G401.6 (cell line): Measurements from ENCODE around the gene CHIT1.

ENCODE experiments used
- FAIRE-seq: peaks from 2 replicates; lab custom pipeline; 2012; peaks lifted over from hg19 to GRCh38; lab: Jason Lieb, UNC

The CHIT1 gene

DNA sequence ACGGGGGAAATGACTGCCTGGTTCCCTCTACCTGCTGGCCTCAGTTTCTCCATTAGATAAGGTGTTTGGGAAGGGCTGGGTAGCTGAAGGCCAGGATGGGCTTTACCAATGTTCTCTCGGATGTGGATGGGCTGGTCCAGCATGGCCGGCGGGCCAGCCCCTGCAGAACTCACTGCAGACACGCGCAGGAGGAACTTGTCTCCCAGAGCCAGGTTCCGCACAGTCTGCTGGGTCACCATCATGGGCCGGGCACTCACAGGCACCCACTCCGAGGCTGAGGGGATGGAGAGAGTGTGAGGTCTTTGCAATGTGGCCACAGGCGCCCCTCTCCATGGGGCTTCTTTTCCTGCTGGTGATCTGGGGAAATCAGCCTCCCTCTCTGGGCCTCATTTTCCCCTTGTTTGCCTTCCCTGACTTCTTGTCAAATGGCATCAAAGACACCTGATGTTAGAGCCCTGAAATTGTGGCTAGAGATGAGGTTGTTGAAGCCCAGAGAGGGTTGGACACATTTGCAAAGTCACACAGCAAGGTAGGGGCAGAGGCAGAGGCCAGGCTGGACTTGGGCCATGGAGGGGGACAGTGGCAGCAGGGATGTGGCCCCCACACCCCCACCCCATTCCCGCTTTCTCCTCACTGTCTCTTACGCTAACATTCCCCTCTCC, 55.0 kb downstream of the CHIT1 start:
- no peak for FAIRE-seq

DNA sequence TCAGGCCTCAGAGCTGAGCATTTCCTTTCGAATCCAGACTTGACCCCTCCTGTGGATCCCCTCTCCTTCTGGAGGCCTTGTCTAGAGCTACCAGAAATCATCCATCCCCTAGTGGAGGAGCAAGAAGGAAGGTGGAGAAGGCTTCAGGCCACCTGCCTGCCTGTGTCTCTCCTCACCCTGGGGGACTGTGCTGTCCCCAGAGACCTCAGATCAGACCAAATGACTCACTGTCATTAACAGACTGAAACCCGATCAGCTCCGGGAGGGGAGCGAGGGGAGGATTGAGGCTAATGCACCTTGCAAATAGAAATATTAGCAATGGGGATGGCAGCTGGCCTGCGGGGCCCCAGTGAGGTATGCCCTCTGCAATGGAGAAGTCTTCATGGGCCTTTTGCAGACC, 55.9 kb downstream of the CHIT1 start:
- FAIRE-seq, result no peak

DNA sequence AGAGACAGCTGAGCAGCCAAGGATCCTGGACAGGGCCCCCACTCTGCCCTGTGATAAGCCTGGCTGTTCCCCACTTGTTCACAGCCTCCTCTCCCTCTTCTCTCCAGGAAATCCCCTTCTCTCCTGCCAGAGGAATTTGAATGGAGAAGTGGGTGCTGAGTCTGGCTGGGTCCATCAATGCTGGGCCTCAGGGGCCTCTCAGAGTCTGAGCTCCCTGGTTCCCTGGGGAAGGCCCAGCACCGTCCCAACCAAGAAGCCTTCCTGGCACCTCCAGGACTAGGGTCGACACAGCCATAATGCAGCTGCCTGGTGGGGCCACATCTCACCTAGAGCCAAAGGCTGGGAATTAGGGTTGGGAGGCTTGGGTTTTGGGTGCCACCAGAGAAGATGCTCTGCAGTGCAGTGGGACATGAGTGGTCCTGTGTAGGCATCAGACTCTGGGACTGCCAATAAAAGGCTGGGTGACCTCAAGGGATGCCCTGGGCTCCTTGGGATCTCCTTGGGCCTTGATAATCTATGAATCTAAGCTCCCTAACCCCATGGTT, 56.4 kb downstream of the CHIT1 start:
- FAIRE-seq, result no peak

DNA sequence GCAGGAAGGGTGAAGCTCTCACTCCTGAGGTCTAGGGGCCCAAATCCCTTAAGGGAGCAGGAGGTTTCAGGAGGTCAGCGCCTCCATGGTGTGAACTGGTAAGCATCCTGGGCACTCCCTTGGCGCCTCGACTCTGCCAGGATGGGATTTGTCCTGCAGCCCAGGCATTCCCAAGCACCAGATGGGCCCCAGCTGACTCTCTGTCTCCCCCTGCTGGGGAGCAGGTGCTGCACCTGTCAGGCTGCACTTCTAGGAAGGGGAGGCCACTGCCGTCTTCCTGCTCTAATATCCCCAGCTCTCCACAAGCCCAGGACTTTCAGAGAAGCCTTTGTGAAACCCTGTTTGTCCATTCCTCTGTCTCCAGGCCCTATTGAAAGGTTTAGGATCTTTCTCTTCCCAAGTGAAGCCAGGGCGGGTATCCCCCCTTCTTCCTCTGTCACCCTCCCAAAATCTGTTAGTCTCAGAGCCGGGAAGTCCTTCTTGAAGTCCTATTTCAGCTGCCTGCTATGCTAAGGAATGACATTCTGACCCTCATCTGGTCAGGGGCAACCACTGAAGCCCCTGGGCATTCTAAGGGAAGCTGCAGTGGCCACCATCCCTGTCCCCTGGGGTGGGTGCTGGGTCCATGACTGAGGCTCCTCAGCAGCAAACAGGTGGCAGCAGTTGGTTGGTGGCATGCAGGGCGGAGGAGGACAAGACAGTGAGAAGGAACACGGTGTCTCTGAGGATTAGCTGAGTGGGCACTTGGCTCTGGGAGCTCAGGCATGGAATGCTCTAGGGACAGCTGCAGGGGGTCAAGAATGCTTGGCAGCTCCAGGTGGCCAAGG, 57.1 kb downstream of the CHIT1 start:
- FAIRE-seq, result no peak

DNA sequence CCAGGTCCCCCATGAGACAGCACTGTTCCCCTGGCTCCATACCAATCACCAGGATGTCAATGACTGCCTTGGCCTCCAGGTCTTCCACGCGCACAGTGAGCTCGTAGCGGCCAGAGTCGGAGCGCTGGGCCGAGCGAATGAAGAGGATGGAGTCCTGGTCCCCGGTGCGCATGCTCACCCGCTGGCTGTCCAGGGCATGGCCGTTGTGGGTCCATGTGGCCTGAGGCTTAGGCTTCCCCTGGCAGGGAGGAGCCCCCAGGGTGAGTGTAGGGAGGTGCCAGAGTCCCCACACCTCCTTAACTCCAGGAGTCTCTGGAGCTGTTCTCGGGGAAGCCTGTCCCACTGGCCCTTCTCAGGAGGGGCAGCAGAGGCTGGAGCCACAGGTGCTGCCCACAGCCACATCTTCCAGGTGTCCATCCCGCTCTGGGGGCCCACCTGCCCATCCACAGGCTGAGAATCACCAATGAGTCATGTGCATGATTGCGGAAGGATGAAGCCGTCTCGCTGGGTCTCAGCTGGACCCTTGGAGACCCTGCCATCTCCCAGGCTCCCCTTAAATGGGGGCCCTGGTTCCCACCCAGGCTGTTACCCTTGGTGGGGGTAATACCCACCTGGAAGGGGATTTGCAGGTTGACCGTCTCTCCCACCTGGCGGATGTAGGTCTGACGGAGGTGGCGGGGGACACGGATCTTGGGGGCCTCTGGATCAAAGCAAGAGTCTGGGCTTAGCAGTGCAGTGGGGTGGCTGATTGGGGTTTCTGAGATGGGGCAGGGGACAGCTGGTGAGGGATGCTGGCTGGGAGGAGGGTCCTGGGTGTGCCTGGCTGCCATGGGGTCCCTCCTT, 57.9 kb downstream of the CHIT1 start:
- FAIRE-seq, result no peak

DNA sequence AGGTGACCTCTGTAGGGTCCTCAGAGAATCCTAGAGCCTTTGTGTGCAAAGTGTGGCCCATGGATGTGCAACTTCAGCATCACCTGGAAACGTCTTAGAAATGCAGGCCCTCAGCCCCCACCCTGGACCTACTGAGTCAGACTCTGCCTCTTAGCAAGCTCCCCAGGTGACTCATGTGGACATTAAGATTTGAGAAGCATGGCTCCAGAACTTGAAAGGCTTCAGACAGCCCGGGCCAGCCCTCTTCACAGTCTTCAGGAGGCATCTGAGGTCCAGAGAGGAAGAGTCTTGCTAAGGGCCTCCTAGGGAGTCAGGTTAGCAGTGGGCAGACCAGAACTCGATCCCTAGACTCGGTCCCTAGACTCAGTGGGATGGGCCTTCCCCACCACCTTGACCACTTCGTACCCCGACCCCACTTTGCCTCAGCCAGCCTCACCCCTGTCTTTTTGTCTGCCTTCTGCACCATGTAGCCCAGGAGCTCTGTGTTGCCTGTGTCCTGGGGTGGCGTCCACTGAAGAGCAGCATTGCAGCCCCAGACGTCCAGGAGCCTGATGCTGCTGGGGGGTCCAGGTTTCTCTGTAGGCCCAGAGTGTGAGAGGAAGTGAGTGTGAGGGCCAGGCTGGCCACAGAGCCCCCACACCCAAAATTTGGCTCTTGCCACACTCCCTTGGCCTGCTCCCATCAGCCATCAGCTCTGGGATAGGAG, 58.7 kb downstream of the CHIT1 start:
- FAIRE-seq, result no peak

DNA sequence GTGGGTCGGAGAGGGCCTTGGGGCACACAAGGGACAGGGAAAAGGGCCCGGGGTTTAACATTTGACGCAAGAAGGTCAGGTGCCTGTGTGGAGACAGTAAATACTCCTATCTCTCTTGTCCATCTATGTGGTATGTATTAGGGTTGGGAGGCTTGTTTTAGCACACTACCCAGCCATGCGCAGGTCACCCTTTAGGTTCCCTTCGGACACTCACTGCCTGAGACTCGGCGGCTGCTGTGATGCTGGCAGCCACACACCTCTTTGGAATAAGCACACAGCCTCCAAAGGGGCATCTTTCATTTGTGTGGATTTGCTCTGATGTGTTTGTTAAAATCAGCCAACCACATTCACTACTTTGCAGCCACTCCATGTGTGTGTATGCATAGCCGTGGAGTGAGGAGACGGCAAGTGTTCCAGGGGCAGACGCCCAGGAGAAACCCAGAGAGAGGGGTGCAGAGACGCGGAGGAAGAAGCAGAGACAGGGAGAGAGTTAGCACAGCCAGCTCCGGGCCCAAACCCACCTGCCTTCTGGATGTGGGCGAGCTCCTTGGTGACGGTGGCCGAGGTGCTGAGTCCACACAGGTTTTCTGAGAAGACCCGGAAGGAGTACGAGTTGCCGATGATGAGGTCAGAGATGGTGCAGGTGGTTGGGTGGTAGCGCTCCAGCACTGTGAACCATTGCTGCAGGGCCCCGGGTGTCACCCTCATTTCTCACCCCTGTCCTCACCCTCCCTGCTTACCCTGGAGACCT, 59.5 kb downstream of the CHIT1 start:
- FAIRE-seq, result no peak

DNA sequence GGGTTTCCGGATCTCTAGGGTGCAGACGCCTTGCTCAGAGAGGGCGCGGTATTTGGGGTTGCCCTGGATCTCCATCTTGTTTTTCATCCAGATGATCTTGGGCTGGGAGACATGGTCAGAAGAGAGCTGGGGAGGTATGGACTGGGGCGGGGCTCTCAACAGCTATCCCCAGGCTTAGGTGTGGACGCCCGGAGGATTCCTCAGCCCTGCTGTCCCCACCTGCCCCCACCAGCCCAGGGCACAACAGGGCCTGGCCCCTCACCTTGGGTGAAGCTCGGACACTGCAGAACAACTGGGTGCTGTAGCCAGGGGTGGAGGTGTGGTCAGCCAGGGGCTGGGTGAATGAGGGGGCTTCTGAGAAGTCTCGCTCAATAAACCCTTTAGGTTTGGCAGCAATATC, 60.5 kb downstream of the CHIT1 start:
- FAIRE-seq, result no peak

DNA sequence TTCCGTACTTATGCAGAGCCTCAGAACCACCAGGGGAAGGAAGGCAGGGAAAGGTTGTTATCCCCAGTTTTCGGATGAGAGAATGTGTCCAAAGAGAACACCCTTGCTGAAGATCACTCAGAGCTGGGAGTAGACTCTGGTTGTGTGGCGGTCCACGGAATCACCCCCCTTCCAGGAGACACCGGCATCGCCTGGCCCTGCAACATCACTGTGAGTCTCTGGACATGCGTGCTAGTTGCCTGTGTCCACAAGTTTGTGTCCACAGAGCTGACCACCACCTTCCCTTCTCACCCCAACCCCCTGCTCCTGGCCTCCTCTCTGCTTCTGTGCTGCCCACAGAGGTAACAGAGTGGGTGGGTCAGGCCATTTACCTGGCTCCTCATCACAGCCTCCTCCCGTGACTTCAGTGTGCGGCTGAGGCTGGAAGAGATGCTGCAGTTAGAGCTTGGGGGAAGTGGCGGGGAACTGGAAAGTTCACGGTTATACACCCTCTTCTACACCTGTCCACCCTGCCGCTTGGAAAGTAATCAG, 61.2 kb downstream of the CHIT1 start:
- FAIRE-seq, result no peak

DNA sequence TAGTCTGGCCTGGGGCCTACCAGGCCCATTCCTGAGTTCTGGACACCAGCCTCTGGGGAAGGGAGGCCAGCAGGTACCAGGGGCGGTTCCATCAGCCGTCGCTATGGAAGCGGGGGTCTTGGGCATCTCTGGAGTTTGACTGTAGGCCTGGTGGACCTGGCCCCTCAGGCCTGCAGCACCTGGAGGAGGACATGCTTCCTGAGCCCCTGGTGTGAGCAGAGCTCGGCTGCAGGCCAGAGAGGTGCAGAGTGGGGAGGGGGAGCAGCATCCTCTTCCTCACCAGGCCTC, 61.6 kb downstream of the CHIT1 start:
- FAIRE-seq, result no peak

DNA sequence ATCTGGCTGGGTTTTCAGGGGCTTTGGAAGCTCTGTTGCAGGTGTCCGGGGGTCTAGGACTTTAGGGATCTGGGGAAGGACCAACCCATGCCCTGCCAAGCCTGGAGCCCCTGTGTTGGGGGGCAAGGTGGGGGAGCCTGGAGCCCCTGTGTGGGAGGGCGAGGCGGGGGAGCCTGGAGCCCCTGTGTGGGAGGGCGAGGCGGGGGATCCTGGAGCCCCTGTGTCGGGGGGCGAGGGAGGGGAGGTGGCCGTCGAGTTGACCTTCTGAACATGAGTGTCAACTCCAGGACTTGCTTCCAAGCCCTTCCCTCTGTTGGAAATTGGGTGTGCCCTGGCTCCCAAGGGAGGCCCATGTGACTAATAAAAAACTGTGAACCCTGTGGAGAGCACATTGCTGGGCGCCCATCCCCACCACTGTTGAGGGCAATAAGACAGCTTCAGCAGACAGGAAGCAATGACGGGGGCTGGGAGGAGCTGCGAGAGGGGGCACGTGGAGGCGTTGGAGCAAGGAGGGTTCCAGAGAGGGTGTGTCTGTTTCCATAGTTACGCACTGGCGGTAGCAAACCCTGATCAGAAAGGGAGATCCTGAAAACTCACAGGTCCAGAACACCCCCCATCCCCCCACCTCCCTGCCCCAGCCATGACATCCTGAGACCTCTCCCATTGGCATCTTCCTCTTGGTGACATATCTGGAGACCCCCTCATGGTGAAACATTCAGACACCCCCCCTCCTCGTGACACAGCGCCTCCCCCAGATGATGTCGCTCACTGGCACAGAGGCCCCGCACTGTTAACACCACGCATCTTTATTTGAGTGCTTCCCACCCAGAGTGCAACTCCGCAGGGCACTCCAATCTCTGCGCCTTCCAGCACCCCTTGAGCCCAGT, 62.2 kb downstream of the CHIT1 start:
- no peak for FAIRE-seq

DNA sequence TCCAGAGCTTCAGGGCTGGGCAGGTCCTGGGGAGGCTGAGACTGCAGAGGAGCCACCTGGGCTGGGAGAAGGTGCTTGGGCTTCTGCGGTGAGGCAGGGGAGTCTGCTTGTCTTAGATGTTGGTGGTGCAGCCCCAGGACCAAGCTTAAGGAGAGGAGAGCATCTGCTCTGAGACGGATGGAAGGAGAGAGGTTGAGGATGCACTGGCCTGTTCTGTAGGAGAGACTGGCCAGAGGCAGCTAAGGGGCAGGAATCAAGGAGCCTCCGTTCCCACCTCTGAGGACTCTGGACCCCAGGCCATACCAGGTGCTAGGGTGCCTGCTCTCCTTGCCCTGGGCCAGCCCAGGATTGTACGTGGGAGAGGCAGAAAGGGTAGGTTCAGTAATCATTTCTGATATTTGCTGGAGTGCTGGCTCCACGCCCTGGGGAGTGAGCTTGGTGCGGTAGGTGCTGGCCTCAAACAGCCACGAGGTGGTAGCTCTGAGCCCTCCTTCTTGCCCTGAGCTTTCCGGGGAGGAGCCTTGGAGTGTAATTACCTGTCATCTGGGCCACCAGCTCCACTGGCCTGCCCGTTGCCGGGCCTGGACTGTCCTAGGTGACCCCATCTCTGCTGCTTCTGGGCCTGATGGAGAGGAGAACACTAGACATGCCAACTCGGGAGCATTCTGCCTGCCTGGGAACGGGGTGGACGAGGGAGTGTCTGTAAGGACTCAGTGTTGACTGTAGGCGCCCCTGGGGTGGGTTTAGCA, 63.1 kb downstream of the CHIT1 start:
- FAIRE-seq, result no peak
